ENCODE measurements around the gene KRTAP12-1. TPM values are rescaled to one million over a fixed set of nuclear protein-coding genes. Genes with fewer than 3 reads are reported as not detected.

Gene KRTAP12-1
- total and polyA plus RNA-seq, 2 of the 8 experiments (the other 6 are each of a cell fraction or from before 2014, with no cell fraction given) = 0.50 to 0.73 TPM

DNA sequence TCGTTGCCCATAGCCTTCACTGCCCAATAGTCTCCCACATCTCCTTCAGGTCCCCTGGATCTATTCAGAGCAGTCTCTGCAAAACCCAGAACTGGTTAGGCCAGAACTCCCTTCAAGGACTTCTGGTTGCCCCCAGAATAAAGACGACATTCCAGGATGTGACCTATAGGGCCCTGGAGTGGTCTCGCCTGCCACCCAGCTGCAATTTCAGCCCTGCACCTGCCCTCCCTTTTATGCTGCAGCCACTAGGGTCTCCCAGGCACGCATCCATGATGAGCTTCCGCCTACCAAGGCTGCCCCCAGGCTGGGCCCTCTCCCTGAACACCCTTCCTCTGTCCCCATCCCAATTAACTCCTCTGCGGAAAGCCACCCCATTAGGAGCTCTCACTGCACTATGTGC lies 36.6 kb upstream of the KRTAP12-1 start (continued):
- TF ChIP-seq BCL11A (IDR thresholded peaks at IDR 0.05; ENCODE audit: low read depth in 2 of 2, low read length in 2 of 2) (no peak), CEBPB (IDR thresholded peaks at IDR 0.05; ENCODE audit: low read depth, low read length) (no peak)

Measured in H1 (cell line).